HG02885 (cell line): ENCODE data around the gene VWA3B.

Experiments used
- ATAC-seq: cut with Tn5 transposase; IDR thresholded peaks from one replicate; pipeline ENCODE4 v1.9.1; 2021; ENCODE audit warnings: mild to moderate bottlenecking; ENCODE audit not compliant: unreplicated experiment, poor library complexity

Gene VWA3B

DNA sequence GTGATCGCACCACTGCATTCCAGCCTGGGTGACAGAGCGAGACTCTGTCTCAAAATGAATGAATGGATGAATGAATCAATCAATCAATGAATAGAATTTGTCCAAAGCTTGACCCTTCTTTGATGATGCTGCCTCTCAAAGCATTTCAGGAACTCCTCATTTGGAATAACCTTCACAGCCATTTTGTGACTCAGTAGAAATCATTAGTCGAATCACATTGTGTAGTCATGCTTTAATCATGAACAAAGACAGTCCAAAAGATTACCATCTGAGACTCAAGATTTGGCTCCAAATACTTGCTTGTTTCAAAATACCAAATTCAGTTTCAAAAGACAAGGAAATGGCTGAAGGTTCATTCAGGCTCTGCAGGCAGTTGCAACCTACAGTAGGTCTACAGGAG lies 83.1 kb downstream of the VWA3B start:
- no peak for ATAC-seq

DNA sequence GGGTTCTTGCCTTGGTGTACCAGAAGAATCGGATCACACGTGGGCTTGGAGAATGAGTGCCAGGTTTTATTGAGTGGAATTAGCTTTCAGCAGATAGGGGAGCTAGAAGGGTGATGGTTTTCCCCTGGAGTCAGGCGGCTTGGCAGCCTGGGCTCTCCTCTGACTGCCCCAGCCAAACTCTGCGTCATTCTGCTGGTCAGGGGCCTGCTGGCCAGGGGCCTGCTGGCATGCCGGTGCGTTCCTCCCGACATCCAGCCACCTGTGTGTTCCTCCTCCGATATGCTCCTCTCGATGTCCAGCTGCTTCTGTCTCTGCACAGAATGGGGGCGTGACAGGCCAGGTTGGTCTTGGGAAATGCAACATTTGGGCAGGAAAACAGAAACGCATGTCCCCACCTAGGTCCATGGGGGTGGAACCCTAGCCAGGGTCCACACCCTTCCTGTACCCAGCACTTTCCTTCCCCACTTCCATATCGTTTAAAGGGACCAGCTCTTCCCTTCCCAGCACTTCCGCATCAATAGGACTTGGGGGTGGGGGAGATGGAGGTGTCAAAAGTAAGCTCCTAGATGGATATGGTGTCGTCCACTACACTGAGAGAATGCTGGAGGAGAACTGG lies 85.3 kb downstream of the VWA3B start:
- no peak for ATAC-seq

DNA sequence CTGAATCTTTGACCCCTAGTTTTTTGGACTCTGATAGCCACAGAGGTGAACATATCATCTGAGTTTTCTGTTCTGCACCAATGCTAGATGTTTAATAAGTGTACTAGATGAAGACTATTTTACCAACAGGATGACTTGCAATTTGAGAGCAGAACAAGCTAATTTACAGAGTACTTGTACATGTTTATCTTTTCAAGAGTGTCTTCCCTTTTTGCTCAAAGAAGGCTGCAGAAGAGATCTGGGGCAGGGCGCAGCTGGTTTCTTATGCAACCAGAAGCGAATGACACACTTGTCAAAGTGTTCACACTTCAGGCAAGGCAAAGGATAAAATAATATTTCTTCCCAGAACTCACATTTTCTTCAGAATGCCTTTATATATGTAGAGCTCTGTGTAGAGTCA lies 86.0 kb downstream of the VWA3B start:
- ATAC-seq = no peak

DNA sequence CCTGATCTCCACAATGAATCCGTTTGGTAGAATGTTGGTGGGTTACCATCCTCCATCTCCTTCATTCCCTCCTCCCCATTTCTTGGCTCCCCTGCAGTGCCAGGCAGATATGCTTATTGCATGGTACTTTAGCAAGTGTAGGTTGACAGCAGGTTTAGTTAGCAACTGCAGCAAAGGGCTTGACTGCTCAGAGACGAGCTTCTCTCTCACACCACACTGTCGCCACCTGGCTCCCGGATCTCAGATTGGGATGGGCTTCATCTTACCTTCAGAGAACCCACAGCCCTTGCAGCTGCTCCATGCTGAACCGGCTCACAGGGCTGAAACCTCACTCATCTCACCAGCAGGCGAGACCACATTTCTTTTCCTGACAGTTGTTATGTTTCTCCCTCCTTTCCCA lies 88.8 kb downstream of the VWA3B start:
- ATAC-seq = no peak

DNA sequence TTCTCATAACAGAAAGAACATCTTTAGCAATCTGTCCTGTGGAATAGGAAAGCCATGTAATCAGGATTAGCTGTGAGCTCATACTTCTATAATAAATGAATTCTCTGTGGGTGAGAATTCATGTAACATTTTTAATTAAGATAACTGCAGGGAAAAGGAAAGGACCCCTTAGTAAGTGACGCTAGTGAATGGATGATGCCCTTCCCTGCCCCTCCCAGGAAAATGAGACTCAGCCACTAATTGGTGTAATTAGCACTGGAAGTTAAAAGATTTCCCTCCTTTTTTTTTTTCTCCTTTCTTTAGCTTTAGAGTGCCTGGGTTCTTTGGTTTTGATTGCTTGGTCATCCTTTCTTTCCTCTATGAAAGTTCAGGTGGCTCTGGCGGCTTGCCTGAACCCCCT lies 90.3 kb downstream of the VWA3B start:
- no peak for ATAC-seq

DNA sequence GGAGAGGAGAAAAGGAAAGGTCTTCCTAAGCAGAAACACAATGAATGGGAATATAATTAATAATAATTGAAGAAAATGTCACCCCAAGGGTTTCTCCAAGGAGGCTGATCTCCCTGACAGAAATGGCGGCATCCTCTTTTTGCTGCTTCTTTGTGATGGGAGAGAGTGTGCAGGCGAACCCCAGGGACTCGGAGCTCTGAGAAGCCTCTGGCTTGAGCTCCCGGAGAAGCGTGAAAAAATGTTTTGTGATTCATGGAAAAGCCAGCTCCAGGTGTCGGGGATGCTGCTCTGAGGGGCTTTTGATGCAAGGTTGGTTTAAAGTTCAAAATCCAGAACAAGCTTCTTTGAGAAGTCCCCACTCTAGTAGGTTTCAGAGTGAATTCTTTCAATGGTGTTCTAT lies 91.0 kb downstream of the VWA3B start:
- ATAC-seq = no peak

DNA sequence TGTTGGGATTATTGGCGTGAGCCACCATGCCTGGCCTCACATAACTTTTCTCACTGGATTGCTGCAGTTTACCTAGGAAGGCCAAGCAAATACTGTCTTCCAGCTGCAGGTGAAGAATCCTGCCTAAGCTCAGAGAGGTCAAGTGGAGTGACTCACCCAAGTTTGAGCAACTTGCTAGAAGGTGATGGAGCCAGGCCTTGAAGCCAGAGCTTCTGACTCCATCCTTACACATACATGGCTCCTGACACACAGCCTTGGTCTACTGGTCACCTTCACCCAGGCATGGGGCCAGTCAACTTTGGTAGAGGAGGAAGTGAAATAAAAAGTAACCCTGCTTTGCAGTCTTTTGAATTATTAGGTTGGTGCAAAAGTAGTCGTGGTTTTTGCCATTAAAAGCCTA lies 93.5 kb downstream of the VWA3B start:
- ATAC-seq = no peak

DNA sequence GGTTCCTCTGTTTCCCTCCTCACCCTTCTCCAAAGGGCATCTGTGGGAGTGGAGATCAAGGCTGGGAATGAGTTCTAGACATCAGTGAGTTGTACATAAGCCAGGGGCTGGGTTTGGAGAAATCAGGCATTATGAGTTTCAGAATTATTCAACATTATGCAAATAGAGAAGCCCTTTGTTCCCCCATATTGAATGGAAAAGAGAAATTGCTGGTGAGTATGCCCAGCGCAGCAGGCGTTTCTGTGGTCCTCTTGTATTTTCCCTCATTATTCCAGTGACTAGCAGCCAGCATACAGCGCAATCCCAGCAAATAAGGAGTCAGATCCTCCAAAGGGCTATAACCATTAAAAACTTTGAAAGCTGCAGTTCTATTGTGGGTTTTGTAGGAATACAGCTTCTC lies 94.4 kb downstream of the VWA3B start:
- ATAC-seq = no peak

DNA sequence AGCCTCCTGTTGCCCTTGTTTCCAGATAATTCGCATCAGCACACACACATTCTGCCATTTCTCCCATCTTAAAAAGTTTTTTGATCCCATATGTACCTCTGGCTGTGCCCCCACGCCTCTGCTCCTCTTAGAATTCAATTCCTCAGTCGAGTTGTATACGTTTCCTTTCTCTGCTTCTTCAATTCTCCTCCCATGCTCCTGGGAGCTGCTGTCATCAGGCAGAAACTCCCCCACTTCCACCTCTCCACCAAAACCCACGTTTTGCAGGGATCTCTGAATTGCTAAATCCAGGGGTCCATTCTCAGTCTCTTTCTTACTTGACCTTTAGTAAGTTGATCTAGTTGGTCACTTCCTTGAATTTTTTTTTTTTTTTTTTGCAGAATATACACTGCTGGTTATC lies 98.8 kb downstream of the VWA3B start:
- no peak for ATAC-seq

DNA sequence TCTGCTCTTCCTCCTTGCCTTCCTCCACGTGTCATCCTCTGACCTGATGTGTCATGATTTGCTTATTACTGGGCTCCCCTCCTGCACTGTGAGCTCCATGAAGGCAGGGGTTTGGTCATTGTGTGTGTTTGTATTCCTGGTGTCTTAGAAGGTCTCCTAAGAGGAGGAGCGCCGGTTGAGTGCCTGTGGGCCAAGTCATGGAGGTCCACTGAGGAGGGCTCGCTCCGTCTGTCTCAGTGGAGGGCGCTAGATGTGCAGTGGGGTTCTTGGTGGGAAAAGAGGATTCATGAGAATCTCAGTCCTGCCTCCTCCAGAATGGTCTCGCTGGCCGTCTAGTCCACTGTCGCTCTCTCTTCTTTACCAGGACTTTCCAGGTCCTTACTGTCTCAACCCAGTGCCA lies 100.2 kb downstream of the VWA3B start:
- ATAC-seq = no peak

DNA sequence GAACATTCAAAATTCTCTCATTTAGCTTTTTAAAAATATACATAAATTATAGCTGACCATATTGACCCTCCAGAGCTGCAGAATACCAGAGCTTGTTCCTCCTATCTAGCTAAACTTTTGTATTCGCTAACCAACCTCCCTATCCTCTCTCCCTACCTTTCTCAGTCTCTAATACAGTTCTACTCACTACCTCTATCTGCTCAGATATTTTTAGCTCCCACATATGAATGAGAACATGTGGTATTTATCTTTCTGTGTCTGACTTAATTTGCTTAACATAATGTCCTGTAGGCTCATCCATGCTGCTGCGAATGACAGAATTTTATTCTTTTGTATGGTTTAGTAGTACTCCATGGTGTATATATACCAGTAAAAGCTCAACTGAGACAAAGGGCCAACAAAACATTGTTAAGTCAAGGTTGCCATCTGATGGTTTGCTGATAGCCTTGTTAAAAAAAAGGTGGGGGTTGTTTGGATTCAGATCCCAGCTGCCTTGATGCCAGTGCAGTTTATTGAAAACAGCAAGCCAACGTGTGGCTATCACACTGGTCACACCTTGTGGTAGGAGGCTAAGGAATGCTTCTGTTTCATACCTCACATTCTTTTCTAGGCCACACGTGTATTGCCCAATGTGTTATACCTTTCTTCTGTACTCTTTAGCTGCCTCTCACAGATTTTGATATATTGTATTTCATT lies 101.5 kb downstream of the VWA3B start:
- ATAC-seq = no peak

DNA sequence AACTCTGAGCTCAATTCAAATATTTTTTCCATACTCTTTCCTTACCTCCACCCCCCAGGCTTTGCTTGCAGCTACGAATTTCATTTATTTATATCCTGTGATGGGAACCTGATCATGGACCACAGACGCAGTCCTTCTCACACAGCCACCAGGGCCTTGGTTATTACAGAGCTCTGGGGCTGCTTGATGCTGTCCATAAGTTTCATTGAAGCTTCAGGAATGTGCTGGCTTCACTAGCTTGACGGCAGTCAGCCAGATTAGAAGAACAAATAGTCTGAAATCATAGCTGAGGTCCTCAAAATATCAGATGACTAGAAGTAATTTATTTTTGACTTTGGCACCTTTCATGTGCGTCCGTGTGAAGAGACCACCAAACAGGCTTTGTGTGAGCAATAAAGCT lies 104.9 kb downstream of the VWA3B start:
- ATAC-seq = no peak

DNA sequence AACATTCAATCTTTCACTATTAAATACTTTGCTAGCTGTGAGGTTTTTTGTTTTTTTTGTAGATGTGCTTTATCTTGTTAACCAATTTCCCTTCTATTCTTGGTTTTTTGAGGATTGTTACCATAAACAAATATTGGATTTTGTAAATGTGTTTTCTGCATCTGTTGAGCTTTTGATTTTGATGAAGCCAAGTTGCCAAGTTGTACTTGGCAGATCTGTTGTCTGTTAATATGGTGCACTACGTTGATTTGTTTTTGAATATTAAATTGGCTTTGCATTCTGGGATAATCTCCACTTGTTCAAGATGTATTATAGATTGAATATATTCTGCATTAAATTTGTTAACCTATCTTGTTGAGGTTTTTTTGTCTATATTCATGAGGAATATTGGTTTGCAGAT lies 114.6 kb downstream of the VWA3B start:
- ATAC-seq = no peak

DNA sequence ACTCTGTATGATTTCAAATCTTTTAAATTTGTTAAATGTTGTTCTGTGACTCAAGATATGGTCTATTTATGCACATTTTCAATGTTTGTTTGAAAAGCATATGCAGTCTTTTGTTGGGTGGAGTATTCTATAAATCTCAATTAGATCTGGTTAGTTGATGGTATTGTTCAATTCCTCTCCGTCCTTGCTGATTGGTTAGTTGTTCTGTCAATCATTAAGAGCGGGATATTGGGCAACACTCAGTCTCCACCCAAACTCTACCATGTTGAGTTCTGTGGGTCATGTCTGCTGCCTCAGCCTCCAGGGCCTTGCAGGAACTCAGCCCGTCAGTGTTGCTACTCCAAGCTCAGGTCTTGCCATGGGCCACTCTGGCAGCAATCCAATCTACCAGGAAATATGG lies 118.9 kb downstream of the VWA3B start:
- ATAC-seq = no peak

DNA sequence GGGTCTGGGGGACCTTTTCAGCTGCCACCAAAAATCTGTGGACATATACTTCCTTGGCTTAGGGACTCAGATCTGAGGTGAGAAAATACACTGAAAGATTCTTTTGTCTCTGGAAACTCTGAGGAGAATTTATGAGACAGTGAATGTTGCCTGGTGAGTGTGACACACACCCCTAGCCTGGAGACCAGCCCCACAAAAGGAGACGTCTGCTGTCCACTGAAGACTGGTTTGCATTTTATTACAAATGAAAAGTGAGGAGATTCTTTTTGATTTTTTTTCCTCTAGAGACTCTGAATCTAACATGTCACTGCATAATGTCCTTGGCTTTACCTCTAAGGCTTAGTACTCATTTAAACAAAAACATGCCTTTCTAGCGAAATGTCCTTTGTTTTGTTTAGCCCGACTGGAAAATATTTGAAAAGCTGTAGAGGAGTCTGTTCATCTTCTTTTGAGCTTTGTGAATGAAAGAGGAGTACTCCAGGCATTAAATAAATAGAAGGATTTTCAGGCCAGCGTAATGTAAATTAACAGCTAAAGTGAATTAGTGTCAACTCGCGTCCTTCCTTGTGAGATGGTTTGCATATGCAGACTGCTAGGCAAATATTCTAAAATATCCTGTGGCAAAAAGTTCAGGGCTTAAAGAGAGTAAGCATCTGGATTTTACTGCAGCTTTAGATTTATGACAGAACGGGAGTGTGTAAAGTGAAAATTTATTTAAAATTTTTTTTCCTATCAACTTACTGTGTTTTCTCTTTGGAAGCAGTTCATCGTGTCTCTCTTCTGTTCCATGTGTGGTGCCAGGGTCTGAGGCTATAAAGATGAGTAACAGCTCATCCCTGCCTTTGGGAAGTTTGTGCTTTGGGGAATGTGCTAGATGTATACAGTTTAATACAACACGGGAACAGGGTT lies 125.4 kb downstream of the VWA3B start:
- no peak for ATAC-seq

DNA sequence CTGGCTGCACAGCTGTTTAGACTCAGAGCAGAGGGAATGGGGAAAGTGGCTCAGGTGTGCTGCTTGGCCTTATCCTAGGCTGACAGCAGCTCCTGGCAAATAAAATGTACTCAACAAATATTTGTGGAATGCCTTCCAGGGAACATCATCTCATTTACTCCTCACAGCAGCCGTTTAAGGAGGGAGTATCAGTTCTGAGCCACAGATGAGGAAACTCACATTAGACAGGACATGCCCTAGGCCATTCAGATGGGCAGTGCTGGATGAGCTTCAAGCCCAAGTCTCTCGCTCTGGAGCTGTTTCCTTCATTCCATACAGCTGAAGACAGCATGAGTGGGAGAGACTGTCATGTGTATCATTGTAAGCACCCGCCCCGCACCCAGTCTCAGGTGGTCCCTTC lies 129.6 kb downstream of the VWA3B start:
- ATAC-seq = no peak

DNA sequence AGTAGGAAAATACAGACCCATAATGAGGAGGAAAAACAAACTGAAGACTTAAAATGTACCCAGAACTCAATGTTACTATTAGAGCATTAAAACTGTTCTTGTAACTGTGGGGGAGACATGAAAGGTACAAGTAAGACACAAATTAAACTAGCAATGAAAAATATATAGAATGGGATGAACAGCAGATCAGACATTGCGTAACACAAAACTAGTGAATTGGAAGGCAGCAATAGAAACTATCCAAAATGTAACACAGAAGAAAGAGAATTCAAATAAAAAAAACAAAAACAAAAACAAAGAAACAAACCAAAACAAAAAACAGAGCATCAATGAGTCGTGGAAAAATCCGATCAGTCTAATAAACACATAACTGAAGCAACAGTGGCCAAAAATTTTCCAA lies 132.2 kb downstream of the VWA3B start:
- no peak for ATAC-seq

DNA sequence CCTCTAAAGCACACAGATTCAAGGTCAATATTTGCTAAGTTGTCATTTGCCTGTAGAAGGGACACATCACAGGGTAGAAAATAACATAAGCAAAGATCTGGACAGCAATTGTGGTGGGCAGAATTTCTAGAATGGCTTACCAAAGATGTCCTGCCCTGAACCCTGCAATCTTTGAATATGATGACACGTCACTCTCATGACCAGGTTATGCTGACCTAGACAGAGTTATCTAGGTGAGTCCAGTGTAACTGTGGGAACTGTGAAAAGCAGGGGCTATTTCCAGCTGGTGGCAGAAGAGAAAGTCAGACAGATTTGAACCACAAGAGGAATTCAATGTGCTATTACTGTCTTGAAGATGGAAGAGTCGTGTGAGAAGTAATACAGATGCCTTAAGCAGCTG lies 147.0 kb downstream of the VWA3B start:
- no peak for ATAC-seq

DNA sequence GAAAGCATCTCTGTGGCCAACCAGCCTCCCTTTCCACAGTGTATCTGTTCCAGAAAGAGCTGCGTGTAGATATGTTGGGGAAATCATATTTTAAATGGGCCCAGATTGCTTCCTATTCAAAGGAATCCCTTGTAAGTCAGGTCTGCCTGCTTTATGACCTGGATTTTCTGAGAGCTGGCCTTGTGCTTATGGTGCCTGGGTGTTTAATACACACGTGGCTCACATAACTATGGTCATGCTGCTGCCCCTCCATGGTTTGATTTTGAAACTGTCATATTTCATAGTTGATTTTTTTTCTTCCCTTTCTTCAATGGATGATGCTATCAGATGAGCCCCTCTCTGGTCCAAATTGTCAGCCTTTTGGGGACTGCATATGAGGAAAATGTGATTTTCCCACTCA lies 147.8 kb downstream of the VWA3B start:
- no peak for ATAC-seq

DNA sequence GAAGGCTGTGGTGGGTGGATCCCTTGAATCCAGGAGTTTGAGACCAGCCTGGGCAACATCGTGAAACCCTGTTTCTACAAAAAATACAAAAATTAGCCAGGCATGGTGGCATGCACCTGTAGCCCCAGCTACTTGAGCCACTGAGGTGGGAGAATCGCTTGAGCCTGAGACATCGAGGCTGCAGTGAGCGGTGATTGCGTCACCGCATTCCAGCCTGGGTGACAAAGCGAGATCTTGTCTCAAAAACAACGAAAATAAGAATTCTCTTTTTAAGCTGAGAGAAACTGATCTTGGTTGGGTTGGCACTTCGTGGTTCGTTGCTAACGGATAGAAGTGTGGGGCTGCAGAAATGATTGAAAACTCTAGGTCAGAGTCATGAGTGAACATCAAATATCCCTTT lies 150.0 kb downstream of the VWA3B start:
- ATAC-seq = no peak

DNA sequence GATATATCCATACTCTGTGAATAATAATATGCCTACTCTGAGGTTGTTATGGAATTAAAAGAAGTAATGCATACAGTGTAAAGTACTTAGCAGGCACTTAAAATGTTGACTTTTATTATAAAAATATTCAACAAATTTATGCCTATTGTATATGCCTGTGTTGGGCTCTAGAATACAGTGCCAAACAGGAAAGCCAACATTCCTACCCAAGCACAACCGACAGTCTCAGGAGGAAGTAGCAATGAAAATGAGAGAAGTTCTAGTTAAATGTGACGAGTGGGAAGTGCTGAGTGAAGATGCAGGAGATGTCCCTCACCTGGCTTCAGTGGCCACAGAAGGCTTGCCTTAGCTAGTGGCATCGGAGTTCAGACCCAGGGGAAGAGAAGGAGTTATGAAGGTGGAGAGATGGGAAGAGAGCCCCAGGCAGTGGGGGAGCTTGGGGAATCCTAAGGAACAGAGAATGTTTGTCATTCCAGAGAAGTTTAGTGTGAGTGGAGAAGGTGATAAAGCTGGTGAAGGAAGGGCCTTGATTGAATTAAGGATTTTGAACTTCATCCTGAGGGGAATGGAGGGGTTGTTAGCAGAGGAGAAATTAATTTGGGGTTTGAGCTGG lies 153.9 kb downstream of the VWA3B start:
- no peak for ATAC-seq
